GM15510 (cell line): ENCODE measurements around the gene NEUROD6.

ENCODE experiments used
- POLR2A ChIP-seq: IDR thresholded peaks from 3 replicates; pipeline ENCODE4 v1.6.1; 2011; ENCODE audit warnings: borderline replicate concordance; ENCODE audit not compliant: insufficient read length; ENCODE audit errors: extremely low read depth

The NEUROD6 gene

DNA sequence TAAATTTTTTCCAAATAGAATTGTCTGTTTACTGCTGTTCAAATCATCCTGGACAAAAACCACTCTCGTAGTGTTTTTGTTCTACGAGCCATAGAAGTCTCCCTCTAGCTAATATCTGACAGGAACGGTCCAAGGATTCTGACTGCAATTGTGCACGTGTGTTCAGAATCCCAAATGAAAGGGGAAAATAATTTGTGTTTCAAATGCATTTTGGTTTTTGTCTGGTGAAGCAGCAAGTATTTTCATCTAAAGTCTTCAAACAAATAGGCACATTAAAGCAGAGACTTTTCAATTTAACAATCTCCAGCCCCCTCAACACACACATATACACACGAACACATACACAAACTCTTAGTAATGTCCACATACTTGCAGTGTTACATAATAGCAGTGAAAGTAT lies 475 bp downstream of the NEUROD6 start:
- no peak for TF ChIP-seq POLR2A

DNA sequence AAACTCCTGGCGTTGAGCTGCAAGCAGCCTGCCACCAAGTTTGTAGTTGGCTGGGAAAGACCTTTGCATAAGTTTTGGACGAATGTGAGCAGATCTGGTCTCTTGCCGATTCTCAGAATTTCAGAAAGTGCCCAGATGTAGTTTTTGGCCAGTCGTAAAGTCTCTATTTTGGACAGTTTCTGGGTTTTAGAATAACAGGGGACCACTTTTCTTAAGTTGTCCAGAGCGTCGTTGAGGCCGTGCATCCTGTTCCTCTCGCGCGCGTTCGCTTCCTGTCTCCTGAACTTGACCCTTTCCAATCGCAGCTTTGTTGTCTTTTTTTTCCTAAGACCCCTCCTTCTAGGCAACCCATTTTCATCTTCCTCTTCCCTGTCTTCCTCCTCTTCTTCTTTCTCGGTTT lies 1.8 kb downstream of the NEUROD6 start:
- TF ChIP-seq POLR2A: no peak

DNA sequence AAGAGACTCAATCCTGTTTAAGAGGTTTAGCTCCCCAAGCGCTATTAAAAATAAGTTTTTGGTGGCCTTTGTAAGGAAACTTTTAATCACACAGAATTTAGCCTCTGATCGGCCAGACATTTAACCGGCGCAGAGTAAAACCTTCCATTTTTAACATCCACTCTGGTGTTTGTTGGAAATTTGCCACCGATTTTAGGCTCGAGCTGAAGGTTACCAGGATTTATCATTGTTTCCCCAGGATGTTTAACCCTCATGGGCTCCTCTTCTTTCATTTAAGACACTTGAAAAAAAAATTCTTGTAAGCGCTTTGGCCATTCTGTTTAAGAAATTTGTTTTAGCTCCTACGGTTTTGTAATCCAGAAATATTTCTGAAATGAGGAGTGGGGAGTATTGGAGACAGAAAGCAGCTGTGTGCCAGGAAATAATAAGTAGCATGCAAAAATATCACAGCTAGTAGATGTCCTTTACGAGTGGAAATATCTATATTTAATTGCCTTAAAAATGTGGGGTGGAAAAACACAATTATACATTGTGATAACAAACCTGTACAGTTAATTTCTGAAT lies 3.4 kb downstream of the NEUROD6 start:
- no peak for TF ChIP-seq POLR2A

DNA sequence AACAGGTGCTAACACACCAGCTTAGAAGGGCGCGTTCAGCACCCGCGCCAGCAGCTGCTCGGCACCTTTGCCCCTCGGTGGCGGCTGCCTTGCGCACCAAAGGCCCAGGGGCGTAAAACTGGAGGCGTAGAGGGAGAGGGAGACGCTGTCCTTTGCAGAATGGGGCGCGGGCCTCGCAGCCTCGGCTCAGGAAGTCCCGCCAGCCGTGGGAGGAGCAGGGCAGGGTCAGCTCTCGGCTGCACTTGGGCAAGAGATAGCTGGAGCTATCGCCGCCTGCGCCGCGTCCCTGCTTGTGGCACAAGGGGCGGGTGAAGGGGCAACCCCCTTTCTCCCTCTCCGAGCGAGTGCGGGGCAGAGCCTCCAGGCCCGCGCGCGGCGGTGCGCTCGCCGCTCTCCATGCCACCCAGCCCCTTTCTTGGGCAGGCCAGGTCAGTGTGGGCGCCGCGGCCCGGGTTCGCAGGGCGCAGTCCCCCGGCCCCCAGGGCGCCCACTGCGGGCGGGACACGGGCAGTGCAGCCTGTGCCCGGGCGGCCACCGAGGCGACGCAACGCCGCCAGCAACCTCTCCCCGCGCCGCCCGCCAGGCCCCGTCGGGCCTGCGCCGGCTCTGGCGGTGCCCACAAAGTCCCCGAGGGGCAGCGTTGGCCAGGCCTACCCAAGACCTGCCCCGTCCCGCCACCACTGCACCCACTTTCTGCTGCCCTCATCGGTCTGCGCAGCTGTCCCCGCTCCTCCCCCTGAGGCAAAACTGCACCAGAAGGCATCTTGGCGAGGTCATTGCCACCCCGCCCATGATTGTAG lies 4.1 kb downstream of the NEUROD6 start:
- TF ChIP-seq POLR2A: no peak

DNA sequence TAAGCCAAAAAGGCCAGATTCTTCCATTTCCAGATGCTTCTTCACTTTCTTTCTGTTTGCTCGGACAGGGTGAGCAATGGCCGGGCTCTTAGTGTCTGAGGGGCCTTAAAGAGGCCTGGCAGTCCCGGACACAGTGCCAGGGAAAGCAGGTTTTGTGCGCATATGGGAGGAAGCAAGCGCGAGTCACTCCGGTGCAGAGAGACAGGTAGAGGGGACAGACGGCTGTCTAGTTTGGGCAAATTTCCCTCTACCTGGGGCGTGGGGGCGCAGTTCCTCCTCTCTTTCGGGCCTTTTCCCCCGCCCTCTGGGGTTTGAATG lies 4.7 kb downstream of the NEUROD6 start:
- TF ChIP-seq POLR2A: no peak

DNA sequence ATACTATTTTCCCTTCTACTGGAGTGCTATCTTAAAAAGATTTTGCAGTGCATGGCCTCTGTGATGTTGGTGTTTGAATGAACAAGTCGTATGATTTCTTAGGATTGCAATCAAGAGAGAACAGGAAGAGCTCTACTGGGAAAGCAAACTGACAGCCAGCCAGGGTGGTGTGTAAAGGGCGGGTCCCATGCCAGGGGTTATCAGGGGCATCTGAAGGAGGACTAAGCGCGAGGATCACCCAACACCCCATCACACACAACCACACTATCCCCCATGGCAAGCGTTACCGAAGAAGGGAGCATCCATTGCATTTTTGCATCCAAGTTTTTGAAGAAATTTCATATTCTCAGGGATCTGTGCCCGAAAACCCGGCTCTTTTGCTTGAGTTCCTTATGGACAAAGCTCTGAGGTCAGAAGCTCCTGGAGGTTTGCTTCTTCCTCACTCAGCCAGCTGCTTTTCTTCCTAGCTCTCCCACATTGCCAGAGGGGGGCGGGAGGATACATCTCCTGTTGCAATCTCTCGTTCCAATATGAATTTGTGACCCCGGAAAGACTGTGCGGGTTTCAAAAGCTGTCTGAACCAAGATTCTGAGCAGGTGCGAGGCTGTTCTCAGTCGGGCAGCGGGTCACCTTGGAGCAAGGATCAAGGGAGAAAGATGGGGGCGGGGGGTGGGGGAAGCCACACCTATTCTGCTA lies 5.2 kb downstream of the NEUROD6 start:
- TF ChIP-seq POLR2A: no peak

DNA sequence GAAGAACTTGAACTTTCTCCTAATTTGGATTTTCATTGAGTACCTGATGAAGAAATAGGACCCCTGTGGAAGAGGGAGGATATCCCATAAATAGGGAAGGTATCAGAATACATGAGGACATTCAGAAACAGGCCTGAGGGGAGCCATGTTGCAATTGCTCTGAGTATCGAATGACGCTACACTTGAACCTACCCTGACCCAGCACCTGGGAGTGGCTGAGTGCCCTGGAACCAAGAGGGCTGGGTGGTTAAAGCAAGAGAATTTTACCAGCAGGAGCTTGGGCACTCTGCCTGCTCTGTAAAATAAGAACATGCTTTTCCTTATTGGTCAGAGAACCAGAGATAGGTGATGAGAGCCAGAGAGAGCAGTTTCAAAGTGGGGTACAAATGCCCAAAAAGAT lies 7.2 kb downstream of the NEUROD6 start:
- TF ChIP-seq POLR2A: no peak

DNA sequence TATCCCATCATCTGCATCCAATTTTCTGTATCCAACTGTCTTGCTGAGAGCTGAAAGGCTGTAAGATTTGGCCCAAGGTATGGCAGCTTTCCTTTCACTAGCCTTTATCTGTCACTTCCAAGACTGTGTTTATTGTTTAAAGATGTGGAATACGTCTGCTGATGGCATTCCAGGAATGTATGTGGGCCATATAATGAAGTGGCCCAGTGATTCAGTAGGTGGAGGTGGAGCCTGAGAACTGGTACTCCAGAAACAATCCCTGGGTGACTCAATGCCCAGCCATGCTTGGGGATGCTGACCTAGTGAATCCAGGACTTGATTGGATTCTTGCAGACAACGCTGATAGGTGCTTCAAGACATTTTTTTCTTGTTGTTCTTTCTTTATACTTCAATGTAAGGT lies 13.5 kb downstream of the NEUROD6 start:
- TF ChIP-seq POLR2A: no peak

DNA sequence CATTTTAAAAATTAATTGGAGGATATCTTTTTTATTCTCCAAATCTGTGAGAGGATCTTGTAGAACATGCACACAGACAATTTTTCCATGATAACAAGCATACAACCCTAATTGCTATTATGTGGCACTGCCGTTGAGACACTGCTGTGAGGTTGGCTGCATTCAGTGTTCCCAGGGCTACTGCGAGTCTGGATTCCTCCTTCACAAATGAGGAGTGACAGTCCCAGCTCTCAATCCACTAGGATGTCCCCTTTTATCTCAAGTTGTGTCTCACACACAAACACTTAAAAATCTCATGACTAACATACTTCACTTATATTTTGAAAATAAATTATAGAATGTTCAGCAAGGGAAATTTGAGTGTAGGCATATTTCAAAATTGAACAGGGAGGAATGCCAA lies 14.1 kb downstream of the NEUROD6 start:
- no peak for TF ChIP-seq POLR2A

DNA sequence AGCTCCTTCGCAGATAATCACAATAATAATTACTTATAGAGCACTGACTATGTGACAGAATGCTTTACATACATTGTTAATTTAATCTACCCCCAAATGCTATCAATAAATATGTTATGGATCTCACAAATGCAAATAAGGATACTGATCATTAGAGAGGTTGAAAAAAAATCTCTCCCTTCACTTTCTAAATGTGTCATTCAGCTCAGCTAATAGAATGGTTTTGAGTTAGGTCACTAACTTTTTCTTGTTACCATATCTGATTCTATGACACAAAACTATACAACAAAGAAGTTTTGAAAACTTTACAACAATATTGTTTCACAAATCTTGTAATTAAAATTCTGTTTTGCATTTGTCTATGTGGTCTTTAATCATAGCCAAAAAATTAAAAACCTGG lies 17.4 kb downstream of the NEUROD6 start:
- no peak for TF ChIP-seq POLR2A

DNA sequence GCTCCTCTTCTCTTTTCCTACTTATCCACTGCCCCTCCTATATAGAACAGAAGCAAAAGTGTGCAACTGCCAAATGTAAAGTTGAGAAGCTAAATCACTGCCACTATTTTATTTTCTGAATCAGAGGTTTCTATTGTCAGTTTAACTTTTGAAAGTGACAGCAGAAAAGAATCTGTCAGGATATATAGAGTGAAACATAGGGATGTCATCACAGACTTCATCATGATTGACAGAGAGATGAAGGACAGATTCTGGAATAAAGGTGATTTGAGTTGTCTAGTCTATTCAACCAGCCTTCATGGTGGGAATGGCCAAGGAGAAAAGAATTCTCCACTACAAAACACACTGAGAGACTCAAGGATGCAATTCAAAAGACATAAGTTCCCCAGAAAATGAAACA lies 19.9 kb downstream of the NEUROD6 start:
- no peak for TF ChIP-seq POLR2A

DNA sequence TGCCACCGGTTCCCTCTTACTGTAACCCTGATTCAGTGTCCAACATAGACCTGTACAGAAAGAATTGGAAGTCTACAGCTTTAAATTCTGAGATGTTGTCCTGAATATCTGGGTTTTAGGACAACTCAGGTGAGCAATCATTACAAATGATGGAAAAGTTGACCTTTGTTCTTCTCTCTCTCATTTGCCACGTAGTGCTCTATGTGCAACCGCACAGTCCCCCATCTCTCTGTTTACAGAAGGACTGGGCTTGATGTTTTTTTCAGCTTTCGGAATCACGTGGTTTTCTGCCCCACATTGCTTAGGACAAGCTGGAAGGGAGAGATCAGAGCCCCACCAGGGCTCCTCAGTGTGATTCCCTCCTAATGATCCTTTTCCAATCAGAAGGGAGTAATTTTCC lies 22.2 kb downstream of the NEUROD6 start:
- TF ChIP-seq POLR2A: no peak

DNA sequence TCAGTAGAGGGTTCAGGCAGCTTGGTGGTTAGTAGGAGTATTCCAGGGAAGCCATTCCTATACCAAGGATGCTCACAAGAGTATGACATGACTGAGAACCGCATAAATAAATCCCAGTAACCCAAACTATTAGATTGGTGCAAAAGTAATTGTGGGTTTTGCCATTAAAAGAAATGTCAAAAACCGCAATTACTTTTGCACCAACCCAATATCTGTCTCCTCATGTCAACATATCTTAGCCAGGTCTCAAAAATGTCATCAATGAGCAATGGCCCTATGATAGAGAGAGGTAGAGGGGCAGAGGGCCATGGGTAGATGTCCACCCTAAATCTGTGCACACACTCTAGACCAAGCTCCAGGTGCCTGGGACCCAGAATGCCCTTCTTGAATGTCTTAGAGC lies 23.6 kb downstream of the NEUROD6 start:
- TF ChIP-seq POLR2A: no peak

DNA sequence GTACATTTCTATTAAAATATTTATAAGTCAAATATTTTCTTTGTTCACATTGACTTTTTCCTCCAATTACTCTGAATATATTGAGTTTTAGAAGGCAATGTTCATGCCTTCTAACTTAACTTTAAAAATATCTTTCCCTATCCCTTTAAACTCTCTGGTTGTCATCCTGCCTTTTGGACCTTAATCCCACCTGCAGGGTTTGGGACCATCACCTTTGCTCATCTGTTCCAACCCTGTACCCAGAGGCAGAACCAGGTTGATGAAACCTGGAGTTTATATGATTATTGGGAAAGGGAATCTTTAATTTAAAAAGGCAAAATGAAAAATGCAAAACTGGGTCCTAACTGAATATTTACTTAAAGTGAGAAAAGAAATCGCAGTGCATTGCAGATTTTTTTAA lies 24.8 kb downstream of the NEUROD6 start:
- no peak for TF ChIP-seq POLR2A

DNA sequence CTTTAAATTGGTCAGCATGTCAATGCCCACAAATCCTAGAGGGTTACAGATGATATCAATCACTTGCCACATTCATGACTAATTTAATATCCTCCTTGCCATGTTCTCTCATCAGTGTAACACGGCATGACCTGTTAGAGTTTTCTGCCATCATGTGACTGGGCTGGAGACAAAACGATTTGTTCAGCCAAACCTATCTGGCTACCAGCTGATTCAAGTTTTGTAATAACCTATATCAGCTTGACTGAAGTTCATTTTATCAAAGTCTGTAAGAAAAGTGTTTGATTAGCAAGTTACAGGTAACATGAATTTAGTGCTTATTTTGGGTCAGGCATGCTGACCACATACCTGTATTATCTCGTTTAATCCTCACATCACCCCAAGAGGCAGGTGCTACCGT lies 25.7 kb downstream of the NEUROD6 start:
- no peak for TF ChIP-seq POLR2A

DNA sequence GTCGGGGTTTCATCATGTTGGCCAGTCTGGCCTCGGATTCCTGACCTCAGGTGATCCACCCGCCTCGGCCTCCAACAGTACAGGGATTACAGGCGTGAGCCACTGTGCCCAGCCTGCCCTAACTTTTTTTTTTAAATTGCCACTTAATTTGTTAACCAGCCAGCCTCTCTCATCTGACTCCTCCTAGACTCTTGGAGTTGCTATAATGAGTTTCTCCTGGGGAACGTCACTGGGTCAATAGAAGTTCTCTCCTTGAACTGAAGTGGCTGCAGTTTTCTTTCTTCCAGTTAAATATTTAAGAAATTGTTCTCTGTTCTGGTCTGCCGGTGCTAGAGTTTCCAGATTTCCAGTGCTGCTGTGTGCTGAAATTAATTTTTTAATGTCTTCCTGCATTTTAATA lies 27.6 kb downstream of the NEUROD6 start:
- no peak for TF ChIP-seq POLR2A
